Stomach (tissue), 9 donors: Measurements from ENCODE around the gene CMIP. TPM values are rescaled to one million over a fixed set of nuclear protein-coding genes. Genes with fewer than 3 reads are reported as not detected.

Experiments
- DNase-seq, 2 donors: peaks; one replicate each; pipeline versions ENCODE4 v3.0.0 to v3.0.0-alpha.2; 2013 to 2019
- H3K27ac ChIP-seq, 5 donors: fragments of 200-600 bp in 4 of 5; sonication (generic) in 4 of 5; one replicate each; pipeline ENCODE4 v1.5.1; 2013 to 2019; ENCODE audit warnings: mild to moderate bottlenecking in 1 of 5, moderate library complexity in 1 of 5
- H3K27me3 ChIP-seq, 3 donors: fragments of 200-600 bp; sonication (generic); one replicate each; pipeline ENCODE4 v1.5.1; 2017 to 2019; ENCODE audit warnings: mixed run types in 1 of 3
- H3K36me3 ChIP-seq, 4 donors: fragments of 200-600 bp; sonication (generic); 1 replicate in 3 of 4; 2 replicates in 1 of 4; pipeline ENCODE4 v1.5.1; 2016 to 2019
- H3K4me1 ChIP-seq, 4 donors: fragments of 200-600 bp; sonication (generic); one replicate each; pipeline ENCODE4 v1.5.1; 2016 to 2019
- H3K4me3 ChIP-seq, 4 donors: fragments of 200-600 bp; sonication (generic) in 3 of 4; one replicate each; pipeline ENCODE4 v1.5.1; 2016 to 2019; ENCODE audit warnings: mild to moderate bottlenecking in 1 of 4
- H3K9me3 ChIP-seq, 4 donors: fragments of 200-600 bp; sonication (generic); one replicate each; pipeline ENCODE4 v1.5.1; 2016 to 2019
- CTCF ChIP-seq, 7 experiments: fragments of 450-650 bp in 4 of 7; fragments of 200-600 bp in 3 of 7; sonication (generic) in 3 of 7; IDR thresholded peaks; one replicate each; pipeline ENCODE4 v1.5.1; 2016 to 2019; ENCODE audit warnings: antibody characterized with exemption in 7 of 7, control low read depth in 2 of 7, mild to moderate bottlenecking in 1 of 7
- EP300 ChIP-seq: sonication (generic); formaldehyde crosslinking; IDR thresholded peaks from one replicate; pipeline ENCODE4 v1.6.1; 2017; ENCODE audit warnings: antibody characterized with exemption
- POLR2A ChIP-seq, 4 donors: fragments of 450-650 bp; IDR thresholded peaks; one replicate each; pipeline ENCODE4 v1.6.1; 2016; ENCODE audit warnings: antibody characterized with exemption in 4 of 4, control low read depth in 2 of 4, mild to moderate bottlenecking in 1 of 4, moderate library complexity in 1 of 4
- POLR2AphosphoS5 ChIP-seq, 3 donors: sonication (generic); formaldehyde crosslinking; IDR thresholded peaks; one replicate each; pipeline ENCODE4 v1.6.1; 2016; ENCODE audit warnings: antibody characterized with exemption in 3 of 3
- WGBS, 5 donors: extraction: QIAGEN DNeasy Blood & Tissue Kit in 3 of 5; methylation state at CpG; one replicate each; pipeline versions ENCODE4 v1.1.5 to v1.1.7; 2013 to 2018; 5-methylcytosine and 5-hydroxymethylcytosine counted together
- intact Hi-C: fragments of 100-400 bp; cut with DNase I; formaldehyde crosslinking; loops from one replicate; pipeline ENCODE4 v1.15.1; 2023; ENCODE audit warnings: low total_unique reads
- polyA plus RNA-seq, 3 donors: library from polyadenylated mRNA; stranded (reverse); fragments of 200-250 nt; gene quantifications; one replicate each; pipeline ENCODE4 v1.2.3, GENCODE V29; 2013
- total RNA-seq, 5 donors: library from RNA; depleted of rRNA; stranded (reverse); fragments of >200 nt; gene quantifications; one replicate each; pipeline versions ENCODE4 v1.1.0 to v1.2.3, GENCODE V29; 2014 to 2016
- donor health status: healthy with polysubstance abuse.
- donor health status: Bipolar disorder and iron deficiency.
- donor health status: healthy.

The CMIP gene
- total and polyA plus RNA-seq, 8 donors = 11.1 to 71.0 (median 31.2) TPM

- Histone ChIP-seq H3K4me3 (no peak overlapping the region), H3K36me3 (no peaks in the 10 kb centered on the region), H3K9me3 (no peaks in the 10 kb centered on the region), H3K27ac (peak overlapping the region; percentile 28 to 75 (median 55)), H3K27me3 (no peaks in the 10 kb centered on the region), H3K4me1 (peaks cover 47 to 92% (median 75%) of the 10 kb centered on the region in 4 donors)
- peak in 1 of 2 donors; percentile 48 for DNase-seq
- TF ChIP-seq EP300 (no peak), CTCF (IDR thresholded peaks at IDR 0.05) (peak in 1 of 7 experiments; percentile 9)
- WGBS, 5 donors = 45 to 61% (median 54%) methylated on average over 11 to 17 of the region's 17 CpGs
- intact Hi-C loops = no loop called here
Measured at GRCh38 chr16:81495321-81496234, 51.0 kb downstream of the CMIP start.

- no peak for DNase-seq
- WGBS, 5 donors = 88 to 92% (median 91%) methylated on average over 7 of the region's 7 CpGs
- TF ChIP-seq CTCF (IDR thresholded peaks at IDR 0.05) (no peak), EP300 (no peak), POLR2AphosphoS5 (IDR thresholded peaks at IDR 0.05) (no peak), POLR2A (IDR thresholded peaks at IDR 0.05) (no peak)
- H3K27me3 ChIP-seq = no peaks in the 10 kb centered on the region
- intact Hi-C loops = no loop called here
- peak overlapping the region in 1 of 5 donors; percentile 75 for H3K27ac ChIP-seq
- no peaks in the 10 kb centered on the region for H3K9me3 ChIP-seq
- H3K4me3 ChIP-seq = no peak overlapping the region
- no peaks in the 10 kb centered on the region for H3K36me3 ChIP-seq
- peaks cover 44 to 92% (median 72%) of the 10 kb centered on the region in 4 donors for H3K4me1 ChIP-seq
Measured at GRCh38 chr16:81496321-81496720, 51.7 kb downstream of the CMIP start.

GRCh38 chr16:81496742-81497141, 52.1 kb downstream of the CMIP start:
- H3K36me3 ChIP-seq = no peaks in the 10 kb centered on the region
- whole genome bisulfite sequencing, 5 donors = 78 to 95% (median 83%) methylated on average over 6 of the region's 6 CpGs
- H3K9me3 ChIP-seq = no peaks in the 10 kb centered on the region
- no peak for DNase-seq
- TF ChIP-seq EP300 = no peak
- TF ChIP-seq POLR2AphosphoS5 (IDR thresholded peaks at IDR 0.05) = no peak
- TF ChIP-seq CTCF (IDR thresholded peaks at IDR 0.05) = no peak
- no peak for TF ChIP-seq POLR2A (IDR thresholded peaks at IDR 0.05)
- intact Hi-C loops = no loop called here
- H3K27ac ChIP-seq = peak overlapping the region in 2 of 5 donors; percentile 2 to 54
- no peaks in the 10 kb centered on the region for H3K27me3 ChIP-seq
- peaks cover 41 to 92% (median 70%) of the 10 kb centered on the region in 4 donors for H3K4me1 ChIP-seq
- H3K4me3 ChIP-seq = no peak overlapping the region

DNA sequence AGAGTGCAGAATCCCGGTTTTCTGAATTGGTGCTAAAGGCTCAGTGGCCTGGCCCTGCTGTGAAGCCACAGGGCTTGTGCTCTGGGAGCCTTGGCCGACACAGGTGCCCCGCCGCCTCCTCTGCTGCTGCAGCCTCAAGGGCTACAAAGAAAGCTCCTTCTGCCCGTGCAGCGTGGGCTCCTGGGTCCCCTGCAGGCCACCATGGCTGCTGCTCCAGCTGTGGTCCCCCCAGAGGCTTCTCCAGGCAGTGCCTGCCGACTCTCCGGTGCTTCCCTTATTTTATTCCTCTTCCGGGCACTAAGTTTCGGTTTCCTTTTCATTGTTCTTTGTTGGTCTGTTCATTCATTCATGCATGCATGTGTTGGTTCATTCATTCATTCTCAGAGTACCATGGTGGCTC, 53.1 kb downstream of the CMIP start:
- DNase-seq = no peak
- intact Hi-C loops = no loop called here
- Histone ChIP-seq H3K4me3 (no peak overlapping the region), H3K36me3 (no peaks in the 10 kb centered on the region), H3K9me3 (no peaks in the 10 kb centered on the region), H3K4me1 (peaks cover 32 to 85% (median 62%) of the 10 kb centered on the region in 4 donors), H3K27ac (peak overlapping the region in 2 of 5 donors; percentile 54 to 55), H3K27me3 (no peaks in the 10 kb centered on the region)
- 48 to 79% (median 73%) methylated on average over 10 of the region's 10 CpGs for WGBS, 5 donors
- peak in 1 of 7 experiments; percentile 40 for TF ChIP-seq CTCF (IDR thresholded peaks at IDR 0.05)
- TF ChIP-seq POLR2AphosphoS5 (IDR thresholded peaks at IDR 0.05) = no peak
